Neural crest cell (in vitro differentiated cells): ENCODE data around the gene FEZF2. TPM values are rescaled to one million over a fixed set of nuclear protein-coding genes. Genes with fewer than 3 reads are reported as not detected.
A peak's percentile ranks its signal among the peaks of the same experiment; 100 is the strongest.

Source experiments
- DNase-seq: peaks from one replicate; pipeline ENCODE4 v3.0.0; 2021; ENCODE audit warnings: low read depth, mixed read lengths, low spot score
- H3K27ac Mint-ChIP-seq: one replicate; pipeline ENCODE4 v1.8.0; 2021; ENCODE audit warnings: mild to moderate bottlenecking, mixed read lengths; ENCODE audit not compliant: unreplicated experiment
- H3K27me3 Mint-ChIP-seq: 2 replicates; pipeline ENCODE4 v1.8.0; 2021; ENCODE audit warnings: low read depth, mild to moderate bottlenecking, mixed read lengths
- H3K36me3 Mint-ChIP-seq: 2 replicates; pipeline ENCODE4 v1.8.0; 2021; ENCODE audit warnings: low read depth, mild to moderate bottlenecking, mixed read lengths
- H3K4me1 Mint-ChIP-seq: 2 replicates; pipeline ENCODE4 v1.8.0; 2021; ENCODE audit warnings: mixed read lengths
- H3K4me3 Mint-ChIP-seq: one replicate; pipeline ENCODE4 v1.8.0; 2021; ENCODE audit warnings: mild to moderate bottlenecking, mixed read lengths
- H3K9me3 Mint-ChIP-seq: 2 replicates; pipeline ENCODE4 v1.8.0; 2021; ENCODE audit warnings: mixed read lengths
- total RNA-seq: library from RNA; stranded (reverse); gene quantifications from 2 replicates; pipeline ENCODE4 v1.2.1, GENCODE V29; 2021
- TF ChIP-seq, protein P1 (sequence below): fragments of 200-600 bp; sonication (generic); conservative IDR thresholded peaks from 2 replicates; pipeline ENCODE4 v1.5.0; 2021; ENCODE audit warnings: antibody characterized with exemption, mild to moderate bottlenecking

FEZF2 gene
- total RNA-seq, 1 donor from 2014 or later, result 0.28 TPM

DNA sequence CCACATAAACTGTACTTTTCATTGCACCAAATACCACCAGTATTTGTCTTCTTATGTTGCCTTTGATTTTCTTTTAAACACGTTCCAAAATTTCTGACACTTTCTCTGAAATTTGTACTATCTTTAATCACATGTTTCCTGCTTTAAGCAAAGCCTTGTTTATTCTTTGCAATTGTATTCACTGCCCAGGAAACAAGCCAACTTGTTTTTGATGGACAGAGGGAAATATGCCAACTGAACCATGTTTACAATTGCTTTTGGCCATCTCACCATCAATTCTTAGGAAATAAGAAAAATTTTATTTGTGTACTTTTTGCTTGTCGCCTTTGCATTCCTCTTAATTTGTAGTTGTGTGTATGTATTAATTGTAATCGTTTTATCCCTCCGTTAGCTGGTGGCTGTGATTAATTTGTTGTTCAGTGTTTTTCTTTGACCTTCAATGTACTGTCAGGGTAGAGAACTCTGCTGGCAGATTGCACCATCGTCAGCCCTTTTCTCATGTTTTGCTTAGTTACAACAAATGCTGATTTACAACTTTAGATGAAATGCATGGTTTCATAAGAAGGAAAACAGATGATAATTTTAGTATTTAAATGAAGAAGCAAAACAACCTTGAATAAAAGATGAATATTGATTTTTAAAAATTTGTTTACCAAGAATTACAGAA is 19.4 kb upstream of the FEZF2 start:
- Mint-ChIP-seq H3K27me3 (peaks cover 37% of the 10 kb centered on the region), H3K27ac (no peak overlapping the region), H3K36me3 (no peaks in the 10 kb centered on the region), H3K9me3 (no peaks in the 10 kb centered on the region), H3K4me1 (no peaks in the 10 kb centered on the region), H3K4me3 (no peak overlapping the region)
- TF ChIP-seq, protein P1, sequence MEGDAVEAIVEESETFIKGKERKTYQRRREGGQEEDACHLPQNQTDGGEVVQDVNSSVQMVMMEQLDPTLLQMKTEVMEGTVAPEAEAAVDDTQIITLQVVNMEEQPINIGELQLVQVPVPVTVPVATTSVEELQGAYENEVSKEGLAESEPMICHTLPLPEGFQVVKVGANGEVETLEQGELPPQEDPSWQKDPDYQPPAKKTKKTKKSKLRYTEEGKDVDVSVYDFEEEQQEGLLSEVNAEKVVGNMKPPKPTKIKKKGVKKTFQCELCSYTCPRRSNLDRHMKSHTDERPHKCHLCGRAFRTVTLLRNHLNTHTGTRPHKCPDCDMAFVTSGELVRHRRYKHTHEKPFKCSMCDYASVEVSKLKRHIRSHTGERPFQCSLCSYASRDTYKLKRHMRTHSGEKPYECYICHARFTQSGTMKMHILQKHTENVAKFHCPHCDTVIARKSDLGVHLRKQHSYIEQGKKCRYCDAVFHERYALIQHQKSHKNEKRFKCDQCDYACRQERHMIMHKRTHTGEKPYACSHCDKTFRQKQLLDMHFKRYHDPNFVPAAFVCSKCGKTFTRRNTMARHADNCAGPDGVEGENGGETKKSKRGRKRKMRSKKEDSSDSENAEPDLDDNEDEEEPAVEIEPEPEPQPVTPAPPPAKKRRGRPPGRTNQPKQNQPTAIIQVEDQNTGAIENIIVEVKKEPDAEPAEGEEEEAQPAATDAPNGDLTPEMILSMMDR, result no peak
- no peak for DNase-seq

DNA sequence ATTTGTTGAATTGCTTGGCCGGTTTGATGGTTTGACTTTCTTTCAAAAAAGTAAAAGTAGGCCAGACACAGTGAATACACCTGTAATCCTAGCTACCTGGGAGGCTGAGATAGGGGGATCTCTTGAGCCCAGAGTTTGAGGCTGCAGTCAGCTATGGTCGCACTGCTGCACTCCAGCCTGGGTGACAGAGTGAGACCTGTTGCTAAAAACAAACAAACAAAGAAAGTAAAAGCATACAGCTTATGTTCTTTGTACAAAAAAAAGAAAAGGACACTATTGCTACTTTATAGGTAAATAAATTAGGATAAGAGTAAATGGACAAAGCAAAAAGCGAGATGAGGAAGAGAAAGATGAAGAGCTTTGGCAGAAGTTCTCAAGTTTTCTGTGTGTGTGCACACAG is 13.9 kb upstream of the FEZF2 start:
- TF ChIP-seq, protein P1, result no peak
- H3K27ac Mint-ChIP-seq, result no peak overlapping the region
- no peaks in the 10 kb centered on the region for H3K36me3 Mint-ChIP-seq
- no peak overlapping the region for H3K4me3 Mint-ChIP-seq
- no peaks in the 10 kb centered on the region for H3K9me3 Mint-ChIP-seq
- no peak for DNase-seq
- H3K27me3 Mint-ChIP-seq, result peaks cover 66% of the 10 kb centered on the region
- no peaks in the 10 kb centered on the region for H3K4me1 Mint-ChIP-seq

DNA sequence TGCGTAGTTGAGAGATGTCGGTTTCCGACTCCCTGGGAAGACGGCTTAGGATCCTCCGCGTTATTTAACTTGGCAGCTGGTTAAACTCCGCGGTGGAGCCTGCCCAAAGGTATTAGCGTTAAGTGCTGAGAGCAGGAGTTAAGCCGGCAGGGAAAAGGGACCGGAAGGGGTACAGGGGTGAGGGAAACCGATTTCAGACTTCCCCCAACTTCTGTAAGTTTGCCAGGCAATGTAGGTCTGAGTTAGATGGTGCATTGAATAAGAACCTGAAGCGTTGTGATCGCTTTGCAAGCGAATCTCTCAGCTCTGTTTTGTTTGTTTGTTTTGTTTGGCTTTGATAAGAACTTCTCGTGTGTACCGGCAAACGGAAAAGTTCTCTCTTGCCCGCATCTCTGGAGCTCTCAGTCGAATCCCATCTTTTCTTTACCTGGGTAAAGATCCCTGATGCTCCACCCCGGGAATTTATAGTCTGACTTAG is 6.0 kb upstream of the FEZF2 start:
- Mint-ChIP-seq H3K36me3 (no peaks in the 10 kb centered on the region), H3K9me3 (no peaks in the 10 kb centered on the region), H3K4me3 (no peak overlapping the region), H3K4me1 (peaks cover 13% of the 10 kb centered on the region), H3K27ac (no peak overlapping the region), H3K27me3 (peaks cover 99% of the 10 kb centered on the region)
- no peak for DNase-seq
- TF ChIP-seq, protein P1, result no peak

DNA sequence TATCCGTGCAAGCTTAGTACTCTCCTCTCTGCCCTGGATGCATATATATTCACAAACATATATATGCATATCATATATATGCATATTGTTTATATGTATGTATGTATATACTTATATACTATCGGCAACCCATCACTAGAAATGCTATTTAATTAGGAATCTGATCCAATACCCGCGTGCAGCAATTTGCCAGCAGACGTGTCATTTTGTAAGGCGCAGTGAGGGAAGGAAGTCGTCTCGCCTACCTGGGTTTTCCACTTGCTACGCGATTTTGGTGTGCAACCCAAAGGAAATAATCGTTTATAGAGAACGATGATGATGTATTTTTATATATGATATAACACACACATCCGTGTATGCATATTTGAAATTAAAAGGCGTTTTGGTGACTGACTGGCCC is 5.6 kb upstream of the FEZF2 start:
- H3K4me1 Mint-ChIP-seq, result peaks cover 17% of the 10 kb centered on the region
- DNase-seq, result no peak
- peaks cover 100% of the 10 kb centered on the region for H3K27me3 Mint-ChIP-seq
- no peak overlapping the region for H3K27ac Mint-ChIP-seq
- H3K9me3 Mint-ChIP-seq, result no peaks in the 10 kb centered on the region
- H3K4me3 Mint-ChIP-seq, result no peak overlapping the region
- no peaks in the 10 kb centered on the region for H3K36me3 Mint-ChIP-seq
- TF ChIP-seq, protein P1, result no peak

DNA sequence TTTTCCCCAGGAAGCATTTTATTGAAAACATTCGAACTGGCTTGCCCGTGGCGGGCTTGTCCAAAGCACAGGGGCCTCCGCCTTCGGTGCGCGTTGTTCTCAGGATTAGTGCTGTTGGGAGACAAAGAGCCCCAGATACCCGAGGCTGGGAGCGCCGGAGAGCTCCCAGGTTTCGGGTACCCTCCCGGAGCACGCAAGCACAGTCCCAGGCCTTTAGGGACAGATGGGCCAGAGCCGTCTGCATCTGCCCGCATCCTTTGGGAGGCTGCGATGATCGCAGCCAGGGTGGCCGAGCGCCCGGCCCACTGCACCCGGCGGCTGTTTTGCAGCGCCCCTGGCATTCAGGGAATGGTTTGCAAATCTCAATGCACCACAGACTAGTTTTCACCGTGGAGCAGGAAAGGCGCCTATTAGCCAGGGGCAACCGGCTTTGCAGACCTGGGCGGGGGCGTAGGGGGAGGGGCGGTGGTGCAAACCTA is 5.0 kb upstream of the FEZF2 start:
- H3K4me1 Mint-ChIP-seq, result peaks cover 18% of the 10 kb centered on the region
- DNase-seq, result no peak
- H3K9me3 Mint-ChIP-seq, result no peaks in the 10 kb centered on the region
- H3K27ac Mint-ChIP-seq, result no peak overlapping the region
- TF ChIP-seq, protein P1, result no peak
- peaks cover 100% of the 10 kb centered on the region for H3K27me3 Mint-ChIP-seq
- peak overlapping the region; percentile 66 for H3K4me3 Mint-ChIP-seq
- no peaks in the 10 kb centered on the region for H3K36me3 Mint-ChIP-seq
